Right kidney (tissue), 1 donor: ENCODE data around the gene HTT.

Source experiments
- DNase-seq: peaks from one replicate; pipeline ENCODE4 v3.0.0-alpha.2; 2016

HTT gene

GRCh38 chr4:3219761-3220475 lies 145.4 kb downstream of the HTT start:
- no peak for DNase-seq

GRCh38 chr4:3220476-3221183 lies 146.1 kb downstream of the HTT start:
- DNase-seq: no peak

GRCh38 chr4:3221184-3221494 lies 146.7 kb downstream of the HTT start:
- DNase-seq: no peak

DNA sequence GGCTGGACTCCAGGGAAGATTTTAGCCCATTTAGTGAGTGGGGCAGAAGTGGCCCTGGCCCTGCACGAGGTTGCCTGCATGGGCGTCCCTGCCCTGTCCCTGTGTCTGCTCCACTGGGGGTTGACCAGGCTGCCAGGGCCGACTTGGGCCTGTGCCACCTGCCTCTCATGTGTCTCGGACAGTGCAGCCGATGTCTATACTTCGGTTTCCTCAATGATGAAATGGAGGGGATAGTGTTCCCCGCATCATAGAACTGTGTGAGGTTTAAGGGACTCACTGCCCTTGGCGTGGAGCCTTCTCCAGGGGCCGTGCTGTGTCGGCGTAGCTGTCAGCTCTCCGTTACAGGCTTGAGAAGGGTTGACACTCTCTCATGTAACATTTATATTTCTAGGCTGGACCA lies 147.5 kb downstream of the HTT start:
- DNase-seq: no peak

DNA sequence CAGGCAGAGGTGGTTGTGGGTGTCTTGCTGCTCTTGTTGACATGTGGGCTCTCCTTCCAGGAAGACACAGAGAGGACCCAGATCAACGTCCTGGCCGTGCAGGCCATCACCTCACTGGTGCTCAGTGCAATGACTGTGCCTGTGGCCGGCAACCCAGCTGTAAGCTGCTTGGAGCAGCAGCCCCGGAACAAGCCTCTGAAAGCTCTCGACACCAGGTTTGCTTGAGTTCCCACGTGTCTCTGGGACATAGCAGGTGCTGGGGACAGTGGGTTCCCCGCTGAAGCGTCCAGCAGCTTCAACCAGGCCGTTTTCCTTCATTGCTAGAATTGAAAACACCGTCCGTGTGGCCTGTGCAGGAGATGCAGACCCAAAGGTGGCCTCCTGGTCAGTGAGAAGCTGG lies 148.9 kb downstream of the HTT start:
- no peak for DNase-seq

GRCh38 chr4:3223956-3224748 lies 149.7 kb downstream of the HTT start:
- DNase-seq: no peak

DNA sequence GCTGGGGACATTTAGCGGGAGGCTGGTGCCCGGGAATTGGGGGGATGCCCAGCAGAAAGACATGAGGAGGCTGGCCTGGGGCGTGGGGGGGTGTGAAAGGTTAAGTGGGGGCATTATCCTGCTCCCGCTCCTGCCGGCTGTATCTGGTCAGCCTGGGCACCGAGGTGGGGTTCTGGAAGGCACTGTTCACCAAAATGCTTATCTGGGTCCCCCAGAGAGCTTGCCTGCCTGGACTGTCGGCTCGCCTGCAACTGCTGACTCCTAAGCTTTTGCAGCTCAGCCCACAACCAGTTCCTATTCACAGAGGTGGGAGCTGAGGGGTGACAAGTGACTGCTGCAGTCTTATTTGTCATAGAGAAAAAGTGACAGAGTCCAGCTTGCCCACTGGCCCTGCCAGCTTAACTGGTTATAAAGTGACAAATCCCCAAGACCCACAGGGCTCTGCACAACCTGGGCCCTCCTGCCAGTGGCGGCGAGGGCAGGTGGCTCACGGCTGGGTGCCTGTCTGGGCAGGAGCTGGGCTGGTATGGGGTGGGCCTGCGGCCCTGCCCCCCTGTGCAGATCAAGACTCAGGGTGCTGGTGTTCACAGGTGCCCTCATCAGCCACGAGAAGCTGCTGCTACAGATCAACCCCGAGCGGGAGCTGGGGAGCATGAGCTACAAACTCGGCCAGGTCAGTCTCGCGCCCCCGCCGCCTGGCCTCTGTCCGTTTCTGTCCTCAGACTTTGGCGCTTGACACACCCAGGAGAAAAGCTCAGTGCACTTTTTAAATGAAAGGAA lies 150.8 kb downstream of the HTT start:
- DNase-seq: no peak

- DNase-seq: no peak
Observed at GRCh38 chr4:3225936-3226335, 151.5 kb downstream of the HTT start.

DNA sequence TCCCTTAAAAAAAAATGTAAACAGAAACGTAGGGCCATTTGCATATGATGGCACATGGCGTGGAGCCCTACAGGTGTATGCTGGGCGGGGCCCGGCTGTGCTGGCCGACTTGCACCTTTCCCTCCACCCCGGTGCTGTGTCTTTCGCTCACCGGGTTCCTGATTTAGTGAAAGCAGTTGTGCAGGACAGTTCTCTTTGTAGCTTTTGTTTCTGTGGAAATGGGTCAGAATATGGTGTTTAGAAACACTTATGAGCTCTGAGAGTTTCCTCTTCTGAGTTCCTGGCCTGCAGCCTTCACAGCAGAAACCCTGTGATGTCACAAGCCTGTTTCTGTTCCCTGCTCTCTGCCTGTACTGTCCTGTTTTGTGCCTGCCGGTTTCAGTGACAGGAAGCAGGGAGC lies 152.0 kb downstream of the HTT start:
- no peak for DNase-seq

DNA sequence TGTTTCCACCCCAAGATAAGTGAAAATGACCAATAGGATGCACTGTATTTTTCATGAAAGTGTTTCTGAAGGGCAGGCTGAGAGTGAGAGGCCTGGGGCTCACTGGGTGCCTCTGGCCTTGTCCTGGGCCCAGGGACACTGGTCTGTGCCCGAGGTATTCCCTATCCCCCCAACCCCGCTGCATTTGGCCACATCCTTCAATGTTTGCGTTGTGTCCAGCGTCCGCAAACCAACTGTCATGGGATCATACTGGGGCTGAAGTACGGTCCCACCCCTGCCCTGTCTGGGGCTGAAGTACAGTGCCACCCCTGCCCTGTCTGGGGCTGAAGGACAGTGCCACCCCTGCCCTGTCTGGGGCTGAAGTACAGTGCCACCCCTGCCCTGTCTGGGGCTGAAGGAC lies 152.5 kb downstream of the HTT start:
- no peak for DNase-seq

GRCh38 chr4:3227878-3228675 lies 153.6 kb downstream of the HTT start:
- no peak for DNase-seq

DNA sequence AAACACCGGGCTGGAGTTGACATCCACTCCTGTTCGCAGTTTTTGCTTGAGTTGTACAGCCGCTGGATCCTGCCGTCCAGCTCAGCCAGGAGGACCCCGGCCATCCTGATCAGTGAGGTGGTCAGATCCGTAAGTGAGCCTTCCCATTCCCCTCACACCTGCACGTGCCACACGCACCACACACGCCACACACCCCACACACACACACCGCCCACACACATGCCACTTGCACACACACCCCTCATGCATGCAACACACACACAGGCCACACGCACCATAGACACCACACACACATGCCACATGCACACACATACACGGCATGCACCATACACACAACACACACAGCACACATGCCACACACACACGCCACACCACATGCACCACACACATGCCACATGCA lies 154.4 kb downstream of the HTT start:
- DNase-seq: no peak

GRCh38 chr4:3229328-3229727 lies 154.8 kb downstream of the HTT start:
- no peak for DNase-seq

DNA sequence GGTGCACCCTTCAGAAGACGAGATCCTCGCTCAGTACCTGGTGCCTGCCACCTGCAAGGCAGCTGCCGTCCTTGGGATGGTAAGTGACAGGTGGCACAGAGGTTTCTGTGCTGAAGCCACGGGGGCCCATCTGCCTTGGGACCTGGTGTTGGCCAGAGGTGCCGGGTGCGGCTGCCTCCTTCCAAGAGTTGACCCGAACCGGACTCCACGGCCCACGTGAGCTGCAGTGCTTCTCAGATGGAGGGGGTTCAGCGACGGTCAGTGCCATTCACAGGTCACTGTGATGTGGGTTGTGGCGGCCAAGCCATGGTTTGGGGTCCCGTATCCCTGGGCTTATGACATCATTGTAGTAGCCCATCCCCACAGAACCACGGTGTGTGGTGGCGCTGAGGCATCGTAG lies 155.5 kb downstream of the HTT start:
- no peak for DNase-seq

- no peak for DNase-seq
Observed at GRCh38 chr4:3231471-3231870, 157.0 kb downstream of the HTT start.

DNA sequence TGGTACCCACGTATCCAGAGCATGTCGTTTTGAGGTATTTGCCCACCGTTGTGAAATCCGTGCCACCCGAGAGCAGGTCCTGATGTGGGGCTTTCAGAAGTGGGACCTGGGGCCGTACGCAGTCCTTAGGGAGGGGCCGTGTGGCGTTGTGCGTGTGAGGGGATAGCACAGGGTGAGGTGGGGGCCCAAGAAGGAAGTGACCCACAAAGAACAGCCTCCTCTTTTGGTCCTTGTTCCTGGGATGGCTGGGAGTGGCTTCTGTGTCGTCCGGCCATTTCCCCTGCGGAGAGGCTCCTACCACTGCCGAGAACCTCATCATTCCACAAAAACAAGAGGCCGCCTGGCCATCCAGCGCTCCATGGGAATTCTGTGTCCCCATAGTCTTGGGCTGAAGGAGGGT lies 157.5 kb downstream of the HTT start:
- no peak for DNase-seq

DNA sequence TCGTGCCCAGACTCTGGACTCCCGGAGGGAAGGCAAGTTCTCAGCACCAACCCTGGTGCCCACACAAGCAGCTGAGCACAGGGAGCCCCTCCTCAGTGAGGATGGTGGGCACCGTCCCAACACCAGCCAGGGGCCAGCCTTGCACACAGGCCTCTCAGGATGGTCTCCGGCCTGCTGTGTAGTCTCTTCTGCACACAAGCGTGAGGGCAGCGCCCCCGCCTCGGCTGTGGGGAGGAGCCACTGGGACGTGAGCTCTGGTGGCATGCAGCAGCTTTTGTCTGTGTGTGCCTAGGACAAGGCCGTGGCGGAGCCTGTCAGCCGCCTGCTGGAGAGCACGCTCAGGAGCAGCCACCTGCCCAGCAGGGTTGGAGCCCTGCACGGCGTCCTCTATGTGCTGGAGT lies 158.4 kb downstream of the HTT start:
- DNase-seq: no peak

DNA sequence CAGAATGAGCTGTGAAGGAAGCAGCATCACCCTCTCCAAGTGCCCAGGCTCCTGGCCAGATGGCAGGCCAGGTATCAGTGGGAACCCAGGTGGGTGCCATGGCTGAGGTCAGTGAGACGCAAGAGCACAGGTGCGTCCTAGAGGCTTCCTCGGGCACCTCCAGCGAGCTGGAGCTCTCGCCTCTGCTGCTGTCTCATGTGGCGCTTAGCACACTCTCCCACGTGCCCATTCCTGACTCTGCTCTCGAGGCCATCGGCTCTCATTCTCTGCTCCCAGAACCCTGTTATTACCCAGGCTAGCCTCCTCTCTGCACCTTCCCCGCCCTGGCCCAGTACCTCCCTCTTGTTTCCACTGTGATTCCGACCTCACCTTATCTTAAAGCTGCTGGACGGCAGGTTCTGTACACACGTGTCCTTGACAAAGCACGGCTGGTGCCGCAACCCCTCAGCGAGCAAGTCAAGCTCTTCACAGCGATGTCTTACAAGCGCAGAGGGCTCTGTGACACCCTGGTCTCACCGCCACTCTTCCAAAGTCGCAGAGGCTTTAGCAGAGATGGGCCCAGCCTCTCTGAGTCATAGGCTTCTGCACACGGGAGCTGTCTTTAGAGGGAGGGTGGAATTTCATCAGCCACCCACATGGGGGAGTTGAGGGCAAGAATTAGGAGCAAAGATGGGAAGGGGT lies 159.1 kb downstream of the HTT start:
- no peak for DNase-seq

- DNase-seq: no peak
Observed at GRCh38 chr4:3234171-3235029, 159.9 kb downstream of the HTT start.

DNA sequence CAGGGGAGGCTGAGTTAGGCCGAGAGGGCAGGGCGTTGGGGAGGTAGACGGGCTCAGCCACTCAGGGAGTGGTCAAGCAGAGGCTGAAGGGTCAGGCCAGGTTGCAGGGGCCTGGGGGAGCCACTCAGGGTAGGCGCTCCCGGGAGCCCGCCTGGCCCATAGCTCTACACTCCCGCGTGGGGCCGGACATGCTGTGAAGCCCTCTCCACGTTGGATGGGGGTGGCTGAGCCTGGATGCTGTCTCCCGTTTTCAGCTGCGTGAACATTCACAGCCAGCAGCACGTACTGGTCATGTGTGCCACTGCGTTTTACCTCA lies 160.5 kb downstream of the HTT start:
- DNase-seq: no peak

DNA sequence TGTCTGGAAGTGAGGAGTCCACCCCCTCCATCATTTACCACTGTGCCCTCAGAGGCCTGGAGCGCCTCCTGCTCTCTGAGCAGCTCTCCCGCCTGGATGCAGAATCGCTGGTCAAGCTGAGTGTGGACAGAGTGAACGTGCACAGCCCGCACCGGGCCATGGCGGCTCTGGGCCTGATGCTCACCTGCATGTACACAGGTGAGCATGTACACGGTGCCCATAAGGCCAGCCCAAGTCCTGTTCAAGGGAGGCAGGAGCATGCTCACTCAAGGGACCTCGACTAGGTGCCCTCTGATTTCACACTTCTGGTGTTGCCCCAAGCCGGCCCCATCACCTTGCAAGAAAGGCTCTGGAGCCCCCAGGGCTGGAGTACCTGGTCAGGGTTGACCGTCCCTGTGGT lies 161.1 kb downstream of the HTT start:
- no peak for DNase-seq
